ENCODE data around the gene BSG. TPM values are rescaled to one million over a fixed set of nuclear protein-coding genes. Genes with fewer than 3 reads are reported as not detected.
A peak's percentile ranks its signal among the peaks of the same experiment; 100 is the strongest.

Gene BSG
- total RNA-seq, 6 donors from 2014 or later, result 222 to 429 (median 387) TPM

- 3 to 6% methylated on average over 11 to 33 of the region's 35 CpGs for WGBS, 2 donors
- Histone ChIP-seq H3K4me3 (peak overlapping the region; percentile 76 to 99 (median 88)), H3K9me3 (no peaks in the 10 kb centered on the region), H3K4me1 (peaks cover 22 to 31% (median 22%) of the 10 kb centered on the region in 4 donors), H3K36me3 (peaks cover 0 to 27% (median 20%) of the 10 kb centered on the region in 4 donors), H3K27ac (peak overlapping the region; percentile 67 to 76 (median 70)), H3K27me3 (no peaks in the 10 kb centered on the region)
- TF ChIP-seq EP300 (IDR thresholded peaks at IDR 0.05) (no peak), CTCF (IDR thresholded peaks at IDR 0.05) (no peak), POLR2AphosphoS5 (IDR thresholded peaks at IDR 0.05) (no peak), POLR2A (IDR thresholded peaks at IDR 0.05) (no peak)
- DNase-seq (peak; percentile 39 to 90), ATAC-seq (ENCODE audit: low FRiP score in 2 of 2) (peak in 1 of 2 donors; percentile 59)
Measured at GRCh38 chr19:632579-633067, 60.2 kb downstream of the BSG start.

Other genes with a start within 250 kb of the BSG start
- gene MIER2, start 227.8 kb upstream of the BSG start, total RNA-seq, result 10 to 100 TPM; 16.4 to 64.8 (median 31.7) TPM
- gene C2CD4C, start 163.4 kb upstream of the BSG start, total RNA-seq, result 1 to 10 TPM in 4 of 6 donors, under 1 TPM in 2; 0.76 to 2.1 (median 1.6) TPM
- 100 to 1,000 TPM in 1 of 6 donors, 10 to 100 TPM in 5; 10.5 to 104 (median 22.5) TPM for gene SHC2, start 111.6 kb upstream of the BSG start, total RNA-seq
- 1 to 10 TPM in 2 of 6 donors, under 1 TPM in 2, not detected in 2; 0.63 to 3.1 (median 1.1) TPM for gene MADCAM1, start 76.1 kb upstream of the BSG start, total RNA-seq
- 10 to 100 TPM; 30.9 to 67.1 (median 40.1) TPM for gene TPGS1, start 65.1 kb upstream of the BSG start, total RNA-seq
- 100 to 1,000 TPM in 1 of 6 donors, 10 to 100 TPM in 5; 42.7 to 140 (median 52.4) TPM for gene CDC34, start 40.8 kb upstream of the BSG start, total RNA-seq
- gene GZMM, start 28.5 kb upstream of the BSG start, total RNA-seq, result 1 to 10 TPM in 4 of 6 donors, not detected in 2; 2.3 to 6.1 (median 3.8) TPM
- gene HCN2, start 17.3 kb downstream of the BSG start, total RNA-seq, result under 1 TPM in 3 of 6 donors, not detected in 3; 0.46 to 0.47 (median 0.46) TPM
- gene POLRMT, start 60.9 kb downstream of the BSG start, total RNA-seq, result 10 to 100 TPM; 26.7 to 86.5 (median 50.9) TPM
- 1 to 10 TPM in 3 of 6 donors, under 1 TPM in 2, not detected in 1; 0.40 to 6.3 (median 1.2) TPM for gene FGF22, start 67.3 kb downstream of the BSG start, total RNA-seq
- gene RNF126, start 90.6 kb downstream of the BSG start, total RNA-seq, result 100 to 1,000 TPM in 1 of 6 donors, 10 to 100 TPM in 5; 36.7 to 106 (median 66.3) TPM
- gene FSTL3, start 103.8 kb downstream of the BSG start, total RNA-seq, result 100 to 1,000 TPM; 109 to 335 (median 197) TPM
- gene PRSS57, start 122.9 kb downstream of the BSG start, total RNA-seq, result under 1 TPM in 2 of 6 donors, not detected in 4; 0.37 to 0.46 TPM
- 10 to 100 TPM; 12.5 to 65.6 (median 37.4) TPM for gene PALM, start 136.3 kb downstream of the BSG start, total RNA-seq
- 10 to 100 TPM; 22.5 to 51.5 (median 37.5) TPM for gene MISP, start 178.5 kb downstream of the BSG start, total RNA-seq
- gene PTBP1, start 224.9 kb downstream of the BSG start, total RNA-seq, result 100 to 1,000 TPM; 122 to 270 (median 219) TPM
- 10 to 100 TPM in 1 of 6 donors, 1 to 10 TPM in 4, under 1 TPM in 1; 0.63 to 14.2 (median 5.6) TPM for gene PLPPR3, start 249.4 kb downstream of the BSG start, total RNA-seq